GM12878 (cell line): ENCODE data around the gene RAPH1.

Source experiments
- ATF3 ChIP-seq: IDR thresholded peaks from 2 replicates; pipeline ENCODE4 v1.6.1; 2011; ENCODE audit warnings: low read depth, mild to moderate bottlenecking, low read length, moderate library complexity, borderline replicate concordance; ENCODE audit errors: extremely low read depth
- CTCF ChIP-seq, 3 experiments: IDR thresholded peaks in 2 of 3; conservative IDR thresholded peaks in 1 of 3; 2 replicates each; pipeline ENCODE4 v1.5.1; 2011; ENCODE audit warnings: low read depth in 3 of 3, low read length in 3 of 3, mild to moderate bottlenecking in 3 of 3, control low read depth in 2 of 3, moderate library complexity in 2 of 3, inconsistent platforms in 1 of 3, mixed read lengths in 1 of 3; ENCODE audit not compliant: control insufficient read depth in 2 of 3, insufficient read depth in 1 of 3; ENCODE audit errors: extremely low read depth in 1 of 3
- EZH2 ChIP-seq: IDR thresholded peaks from 2 replicates; pipeline ENCODE4 v1.6.1; 2012; ENCODE audit warnings: low read depth, mild to moderate bottlenecking, control low read depth, inconsistent platforms, low read length, borderline replicate concordance; ENCODE audit not compliant: control insufficient read depth
- FOS ChIP-seq: IDR thresholded peaks from 3 replicates; pipeline ENCODE4 v1.6.1; 2011; ENCODE audit warnings: borderline replicate concordance; ENCODE audit not compliant: insufficient read length; ENCODE audit errors: extremely low read depth
- NFIC ChIP-seq: IDR thresholded peaks from 2 replicates; pipeline ENCODE4 v1.6.1; 2012; ENCODE audit warnings: low read depth, mild to moderate bottlenecking, inconsistent platforms, low read length, moderate library complexity
- NR2C2 ChIP-seq: IDR thresholded peaks from 2 replicates; pipeline ENCODE4 v1.6.1; 2011; ENCODE audit warnings: borderline replicate concordance, low read depth; ENCODE audit not compliant: control insufficient read depth, insufficient read length
- POLR2AphosphoS2 ChIP-seq: IDR thresholded peaks from 2 replicates; pipeline ENCODE4 v1.6.1; 2011; ENCODE audit warnings: low read depth, mild to moderate bottlenecking, low read length, improper control_type of control experiment, moderate library complexity
- RELA ChIP-seq: fragments of 450-650 bp; IDR thresholded peaks from 2 replicates; pipeline ENCODE4 v1.8.0; 2014; ENCODE audit warnings: borderline replicate concordance; ENCODE audit not compliant: partially characterized antibody
- TAF1 ChIP-seq: IDR thresholded peaks from 2 replicates; pipeline ENCODE4 v1.6.1; 2011; ENCODE audit warnings: mild to moderate bottlenecking, low read depth, low read length, borderline replicate concordance
- YY1 ChIP-seq: IDR thresholded peaks from 2 replicates; pipeline ENCODE4 v1.6.1; 2011; ENCODE audit warnings: low read depth, mild to moderate bottlenecking, low read length
- ZBTB11 ChIP-seq: fragments of 450-650 bp; formaldehyde crosslinking; IDR thresholded peaks from 2 replicates; pipeline ENCODE4 v1.5.0; 2022; ENCODE audit warnings: mild to moderate bottlenecking, missing genetic modification characterization
- ZNF217 ChIP-seq: fragments of 450-650 bp; IDR thresholded peaks from 2 replicates; pipeline ENCODE4 v1.6.1; 2017; ENCODE audit warnings: antibody characterized with exemption, mild to moderate bottlenecking

GRCh38 chr2:203544402-203544801 lies 9.3 kb upstream of the RAPH1 start:
- TF ChIP-seq FOS: no peak
- no peak for TF ChIP-seq CTCF (IDR thresholded peaks at IDR 0.05 in 2 of 3, conservative IDR thresholded peaks at IDR 0.05 in 1 of 3; ENCODE audit: control insufficient read depth in 2 of 3, extremely low read depth in 1 of 3, insufficient read depth in 1 of 3, low read depth in 3 of 3, low read length in 3 of 3)
- TF ChIP-seq RELA: no peak
- no peak for TF ChIP-seq POLR2AphosphoS2
- no peak for TF ChIP-seq ZNF217
- no peak for TF ChIP-seq EZH2
- no peak for TF ChIP-seq NR2C2
- no peak for TF ChIP-seq ZBTB11 (CRISPR knock-in tag)
- TF ChIP-seq NFIC: no peak
- no peak for TF ChIP-seq YY1
- no peak for TF ChIP-seq TAF1
- no peak for TF ChIP-seq ATF3
